Natural killer cell (primary cell): ENCODE results near the gene XRCC3. TPM values are rescaled to one million over a fixed set of nuclear protein-coding genes. Genes with fewer than 3 reads are reported as not detected.

ENCODE experiments used
- ATAC-seq, 3 donors: fragments of 150-1000 bp in 2 of 3; fragments of 200-7000 bp in 1 of 3; cut with Tn5 transposase; 1 replicate in 1 of 3; 2 replicates in 2 of 3; pipeline ENCODE4 v1.10.0; 2021; ENCODE audit warnings: mild to moderate bottlenecking in 2 of 3, moderate library complexity in 2 of 3
- DNase-seq, 2 donors: peaks; one replicate each; pipeline versions ENCODE4 v3.0.0 to v3.0.0-alpha.2; 2013 to 2021; ENCODE audit warnings: mixed read lengths in 1 of 2
- H3K27ac ChIP-seq: one replicate; pipeline ENCODE4 v1.5.1; 2013; ENCODE audit warnings: mild to moderate bottlenecking, low read length
- H3K27me3 ChIP-seq: one replicate; pipeline ENCODE4 v1.6.1; 2013; ENCODE audit warnings: low read length; ENCODE audit not compliant: control insufficient read depth, insufficient read depth
- H3K36me3 ChIP-seq: one replicate; pipeline ENCODE4 v1.6.1; 2013; ENCODE audit warnings: low read length; ENCODE audit not compliant: control insufficient read depth, insufficient read depth
- H3K4me1 ChIP-seq: one replicate; pipeline ENCODE4 v1.6.1; 2013; ENCODE audit warnings: low read length; ENCODE audit not compliant: control insufficient read depth, insufficient read depth
- H3K4me3 ChIP-seq: one replicate; pipeline ENCODE4 v1.5.1; 2013; ENCODE audit warnings: low read length
- H3K9me3 ChIP-seq: one replicate; pipeline ENCODE4 v1.6.1; 2013; ENCODE audit warnings: low read length; ENCODE audit not compliant: control insufficient read depth, insufficient read depth
- H3K27ac Mint-ChIP-seq, 2 donors: one replicate each; pipeline ENCODE4 v1.8.0; 2022; ENCODE audit warnings: mild to moderate bottlenecking in 2 of 2, mixed read lengths in 2 of 2, moderate library complexity in 1 of 2
- H3K27me3 Mint-ChIP-seq, 2 donors: one replicate each; pipeline ENCODE4 v1.8.0; 2022; ENCODE audit warnings: low read depth in 2 of 2, mixed read lengths in 2 of 2
- H3K36me3 Mint-ChIP-seq: one replicate; pipeline ENCODE4 v1.8.0; 2022; ENCODE audit warnings: mixed read lengths
- H3K4me1 Mint-ChIP-seq, 2 donors: one replicate each; pipeline ENCODE4 v1.8.0; 2022; ENCODE audit warnings: mixed read lengths in 2 of 2
- H3K4me3 Mint-ChIP-seq: one replicate; pipeline ENCODE4 v1.8.0; 2022; ENCODE audit warnings: mild to moderate bottlenecking, moderate library complexity, mixed read lengths
- H3K9me3 Mint-ChIP-seq, 2 donors: one replicate each; pipeline ENCODE4 v1.8.0; 2022; ENCODE audit warnings: mixed read lengths in 2 of 2
- WGBS: methylation state at CpG from one replicate; pipeline ENCODE4 v1.1.7; 2013; ENCODE audit warnings: missing lambda C conversion rate; ENCODE audit not compliant: insufficient coverage; 5-methylcytosine and 5-hydroxymethylcytosine counted together
- intact Hi-C: fragments of 100-400 bp; cut with micrococcal nuclease; formaldehyde crosslinking; loops from one replicate; pipeline ENCODE4 v1.14.2; 2022
- total RNA-seq, 4 donors: library from RNA; stranded (reverse); fragments of 120-200 nt in 1 of 4; gene quantifications; one replicate each; pipeline versions ENCODE4 v1.2.3 to v1.2.4, GENCODE V29; 2013 to 2022
- TF ChIP-seq, protein P1 (sequence below): fragments of 200-600 bp; IDR thresholded peaks from one replicate; pipeline ENCODE4 v1.8.0; 2022; ENCODE audit warnings: antibody characterized with exemption

The XRCC3 gene
- total RNA-seq, 3 donors from 2014 or later (not counting 1 experiment from before 2014, with no cell fraction given) = 11.6 to 12.8 (median 12.7) TPM

- Histone ChIP-seq H3K27me3 (no peaks in the 10 kb centered on the region), H3K4me3 (no peak overlapping the region), H3K4me1 (no peaks in the 10 kb centered on the region), H3K9me3 (no peaks in the 10 kb centered on the region), H3K36me3 (peaks cover 59% of the 10 kb centered on the region), H3K27ac (no peak overlapping the region)
- Mint-ChIP-seq H3K4me1 (peaks cover 5 to 6% of the 10 kb centered on the region in 2 donors), H3K4me3 (no peak overlapping the region), H3K36me3 (peaks cover 37% of the 10 kb centered on the region), H3K27me3 (no peaks in the 10 kb centered on the region), H3K27ac (peak overlapping the region in 1 of 2 donors; percentile 11), H3K9me3 (no peaks in the 10 kb centered on the region)
- ATAC-seq (no peak), DNase-seq (no peak)
- WGBS = 95% methylated on average over 2 of the region's 2 CpGs
- intact Hi-C loops = no loop called here
- TF ChIP-seq, protein P1, sequence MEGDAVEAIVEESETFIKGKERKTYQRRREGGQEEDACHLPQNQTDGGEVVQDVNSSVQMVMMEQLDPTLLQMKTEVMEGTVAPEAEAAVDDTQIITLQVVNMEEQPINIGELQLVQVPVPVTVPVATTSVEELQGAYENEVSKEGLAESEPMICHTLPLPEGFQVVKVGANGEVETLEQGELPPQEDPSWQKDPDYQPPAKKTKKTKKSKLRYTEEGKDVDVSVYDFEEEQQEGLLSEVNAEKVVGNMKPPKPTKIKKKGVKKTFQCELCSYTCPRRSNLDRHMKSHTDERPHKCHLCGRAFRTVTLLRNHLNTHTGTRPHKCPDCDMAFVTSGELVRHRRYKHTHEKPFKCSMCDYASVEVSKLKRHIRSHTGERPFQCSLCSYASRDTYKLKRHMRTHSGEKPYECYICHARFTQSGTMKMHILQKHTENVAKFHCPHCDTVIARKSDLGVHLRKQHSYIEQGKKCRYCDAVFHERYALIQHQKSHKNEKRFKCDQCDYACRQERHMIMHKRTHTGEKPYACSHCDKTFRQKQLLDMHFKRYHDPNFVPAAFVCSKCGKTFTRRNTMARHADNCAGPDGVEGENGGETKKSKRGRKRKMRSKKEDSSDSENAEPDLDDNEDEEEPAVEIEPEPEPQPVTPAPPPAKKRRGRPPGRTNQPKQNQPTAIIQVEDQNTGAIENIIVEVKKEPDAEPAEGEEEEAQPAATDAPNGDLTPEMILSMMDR = no peak
These were observed 45.9 kb downstream of the XRCC3 start for GRCh38 chr14:103669370-103669769.

GRCh38 chr14:103668117-103668516 is 47.1 kb downstream of the XRCC3 start:
- H3K36me3 Mint-ChIP-seq = peaks cover 30% of the 10 kb centered on the region
- Histone ChIP-seq H3K4me3 (no peak overlapping the region), H3K4me1 (no peaks in the 10 kb centered on the region), H3K9me3 (no peaks in the 10 kb centered on the region), H3K27ac (no peak overlapping the region), H3K36me3 (peaks cover 54% of the 10 kb centered on the region), H3K27me3 (no peaks in the 10 kb centered on the region)
- peaks cover 5 to 6% of the 10 kb centered on the region in 2 donors for H3K4me1 Mint-ChIP-seq
- ATAC-seq = no peak
- no peaks in the 10 kb centered on the region for H3K9me3 Mint-ChIP-seq
- H3K4me3 Mint-ChIP-seq = no peak overlapping the region
- WGBS = 97% methylated on average over 3 of the region's 3 CpGs
- intact Hi-C loops = no loop called here
- no peak for DNase-seq
- H3K27ac Mint-ChIP-seq = no peak overlapping the region
- H3K27me3 Mint-ChIP-seq = no peaks in the 10 kb centered on the region
- TF ChIP-seq, protein P1 = no peak

DNA sequence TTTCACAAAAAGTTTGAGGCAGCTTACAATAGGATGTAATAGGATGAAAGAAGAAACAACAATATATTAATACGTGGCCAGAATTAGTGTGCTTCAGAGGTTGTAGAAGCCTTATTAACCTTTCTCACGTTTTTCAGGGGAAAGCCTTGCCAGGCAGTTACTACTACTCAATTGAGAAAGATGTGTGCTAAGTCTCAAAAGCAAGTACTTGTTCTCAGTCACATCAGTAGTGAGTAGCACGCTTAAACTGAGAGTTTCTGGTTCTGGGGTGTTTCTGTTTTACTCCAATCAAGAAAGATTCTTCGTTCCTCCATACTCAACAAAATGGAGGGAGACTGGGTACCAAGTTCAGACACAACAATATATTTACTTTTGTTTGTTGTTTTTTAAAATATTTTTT is 47.6 kb downstream of the XRCC3 start:
- Histone ChIP-seq H3K36me3 (peaks cover 50% of the 10 kb centered on the region), H3K4me1 (no peaks in the 10 kb centered on the region), H3K4me3 (no peak overlapping the region), H3K27ac (no peak overlapping the region), H3K27me3 (no peaks in the 10 kb centered on the region), H3K9me3 (no peaks in the 10 kb centered on the region)
- Mint-ChIP-seq H3K36me3 (peaks cover 26% of the 10 kb centered on the region), H3K27ac (no peak overlapping the region), H3K9me3 (no peaks in the 10 kb centered on the region), H3K4me3 (no peak overlapping the region), H3K27me3 (no peaks in the 10 kb centered on the region), H3K4me1 (peaks cover 5 to 6% of the 10 kb centered on the region in 2 donors)
- TF ChIP-seq, protein P1 = no peak
- intact Hi-C loops = no loop called here
- ATAC-seq (no peak), DNase-seq (no peak)
- WGBS = 94% methylated on average over 2 of the region's 4 CpGs

GRCh38 chr14:103663506-103663905 is 51.7 kb downstream of the XRCC3 start:
- H3K4me3 Mint-ChIP-seq = no peak overlapping the region
- H3K27ac Mint-ChIP-seq = no peak overlapping the region

More at GRCh38 chr14:103663506-103663905, 51.7 kb downstream of the XRCC3 start:
- Mint-ChIP-seq H3K9me3 (no peaks in the 10 kb centered on the region), H3K36me3 (peaks cover 7% of the 10 kb centered on the region), H3K27me3 (no peaks in the 10 kb centered on the region), H3K4me1 (no peaks in the 10 kb centered on the region)
- TF ChIP-seq, protein P1 = no peak
- H3K4me3 ChIP-seq = no peak overlapping the region
- ATAC-seq = no peak
- no peak overlapping the region for H3K27ac ChIP-seq
- intact Hi-C loops = no loop called here
- WGBS = 96% methylated on average over 13 of the region's 13 CpGs
- no peak for DNase-seq
- H3K36me3 ChIP-seq = peaks cover 49% of the 10 kb centered on the region
- no peaks in the 10 kb centered on the region for H3K27me3 ChIP-seq
- H3K4me1 ChIP-seq = no peaks in the 10 kb centered on the region
- no peaks in the 10 kb centered on the region for H3K9me3 ChIP-seq
